HepG2 (cell line): ENCODE measurements around the gene TNNI3K. TPM values are rescaled to one million over a fixed set of nuclear protein-coding genes. Genes with fewer than 3 reads are reported as not detected.
A peak's percentile ranks its signal among the peaks of the same experiment; 100 is the strongest.

Experiments used
- ATAC-seq: fragments of 200-7000 bp; cut with Tn5 transposase; 3 replicates; pipeline ENCODE4 v1.9.1; 2020; ENCODE audit warnings: mild to moderate bottlenecking, moderate library complexity
- BruUV-seq: library from RNA; stranded (reverse); fragments of 400-500 nt; replicated peaks from 2 replicates; lab custom pipeline; 2021; lab: Mats Ljungman, UMichigan
- CTCF ChIA-PET: fragments of 300-600 bp; formaldehyde crosslinking; extraction: SDS; loops from one replicate; lab custom pipeline; 2021; ENCODE audit warnings: low total read pairs, inconsistent platforms, low intra/inter-chr PET ratio; lab: Yijun Ruan, JAX
- POLR2A ChIA-PET: fragments of 350-600 bp; sonication (Branson Sonifier 250); formaldehyde crosslinking; loops from one replicate; lab custom pipeline; 2020; ENCODE audit warnings: antibody characterized with exemption, inconsistent platforms; lab: Yijun Ruan, JAX
- DNase-seq: peaks from one replicate; pipeline ENCODE4 v3.0.0-alpha.2; 2015; ENCODE audit warnings: low spot score
- FAIRE-seq: peaks from 3 replicates; lab custom pipeline; 2011; peaks lifted over from hg19 to GRCh38; lab: Jason Lieb, UNC
- H2AFZ ChIP-seq: one replicate; pipeline ENCODE4 v1.6.1; 2011; ENCODE audit warnings: low read length, inconsistent platforms
- H3K27ac ChIP-seq: fragments of 300-600 bp; 3 replicates; pipeline ENCODE4 v1.8.0; 2011; ENCODE audit warnings: mixed run types, mild to moderate bottlenecking, mixed read lengths, low read length, inconsistent platforms; ENCODE audit not compliant: insufficient read depth; ENCODE audit errors: extremely low read length
- H3K27me3 ChIP-seq, 2 experiments: fragments of 200-600 bp in 1 of 2; 2 replicates in 1 of 2; 3 replicates in 1 of 2; pipeline versions ENCODE4 v1.6.0 to v1.8.0; 2011; ENCODE audit warnings: low read length in 2 of 2, mild to moderate bottlenecking in 2 of 2, moderate library complexity in 2 of 2, inconsistent platforms in 1 of 2; ENCODE audit not compliant: insufficient read depth in 2 of 2, control insufficient read depth in 1 of 2
- H3K36me3 ChIP-seq, 2 experiments: fragments of 200-600 bp in 1 of 2; replicated peaks in 1 of 2; 2 replicates in 1 of 2; 3 replicates in 1 of 2; pipeline versions ENCODE4 v1.5.1 to v1.8.0; 2011; ENCODE audit warnings: low read length in 2 of 2, inconsistent platforms in 1 of 2; ENCODE audit not compliant: insufficient read depth in 2 of 2, control insufficient read depth in 1 of 2
- H3K4me1 ChIP-seq: 2 replicates; pipeline ENCODE4 v1.5.1; 2012; ENCODE audit warnings: low read length, inconsistent platforms; ENCODE audit not compliant: insufficient read depth
- H3K4me2 ChIP-seq: 2 replicates; pipeline ENCODE4 v1.6.0; 2011; ENCODE audit warnings: low read depth, low read length, inconsistent platforms
- H3K4me3 ChIP-seq, 3 experiments: fragments of 200-600 bp in 1 of 3; sonication (generic), shearing (Covaris generic) in 1 of 3; replicated peaks in 1 of 3; 2 replicates each; pipeline ENCODE4 v1.5.1; 2011 to 2016; ENCODE audit warnings: low read length in 3 of 3, inconsistent platforms in 2 of 3, low read depth in 2 of 3, mild to moderate bottlenecking in 2 of 3, control low read depth in 1 of 3, mixed read lengths in 1 of 3; ENCODE audit not compliant: insufficient read depth in 1 of 3
- H3K79me2 ChIP-seq: one replicate; pipeline ENCODE4 v1.6.1; 2011; ENCODE audit warnings: low read length, inconsistent platforms; ENCODE audit not compliant: insufficient read depth
- H3K9ac ChIP-seq: 2 replicates; pipeline ENCODE4 v1.6.0; 2011; ENCODE audit warnings: mild to moderate bottlenecking, low read depth, low read length, inconsistent platforms; ENCODE audit not compliant: insufficient read depth
- H3K9me3 ChIP-seq: 2 replicates; pipeline ENCODE4 v1.5.1; 2012; ENCODE audit warnings: mild to moderate bottlenecking, low read length
- H4K20me1 ChIP-seq: 2 replicates; pipeline ENCODE4 v1.6.0; 2011; ENCODE audit warnings: inconsistent platforms, mild to moderate bottlenecking, low read length, moderate library complexity; ENCODE audit not compliant: insufficient read depth
- KDM6A ChIP-seq: IDR thresholded peaks from 2 replicates; pipeline ENCODE4 v1.6.1; 2016; ENCODE audit warnings: low read depth
- TCF7L2 ChIP-seq: IDR thresholded peaks from 2 replicates; pipeline ENCODE4 v1.6.1; 2011; ENCODE audit warnings: mild to moderate bottlenecking, low read depth, low read length, moderate library complexity
- ZNF672 ChIP-seq: sonication (generic); formaldehyde crosslinking; IDR thresholded peaks from 2 replicates; pipeline ENCODE4 v1.8.1; 2022; ENCODE audit warnings: missing genetic modification reagents
- WGBS: methylation state at CpG from one replicate; pipeline ENCODE4 v1.1.6; 2017; ENCODE audit warnings: low lambda C conversion rate; 5-methylcytosine and 5-hydroxymethylcytosine counted together
- in situ Hi-C: cut with HindIII; loops from 2 replicates; pipeline ENCODE4 v1.10.0; 2017; ENCODE audit warnings: low pct_unique_long_range_greater_than_20kb; ENCODE audit not compliant: extremely low pct_ligation_motif_present
- intact Hi-C: fragments of 100-400 bp; cut with micrococcal nuclease; formaldehyde crosslinking; loops from one replicate; pipeline ENCODE4 v1.10.0; 2022; ENCODE audit not compliant: unreplicated experiment
- polyA plus RNA-seq, 8 experiments: library from polyadenylated mRNA; depleted of rRNA in 3 of 8; stranded (reverse) in 7 of 8; unstranded in 1 of 8; fragments of >200 nt; fragmentation: Illumina TruSeq in 4 of 8; extraction: Trizol in 4 of 8; gene quantifications; 2 replicates each; pipeline versions ENCODE4 v1.2.1 to v1.2.3, GENCODE V29; 2011 to 2016; ENCODE audit warnings: low read depth in 4 of 8, missing spikeins in 1 of 8, mixed read lengths in 1 of 8; ENCODE audit not compliant: insufficient read depth in 1 of 8
- total RNA-seq, 5 experiments: library from RNA; depleted of rRNA; stranded (reverse); fragments of >200 nt; fragmentation: Illumina TruSeq; extraction: Trizol; gene quantifications; 2 replicates each; pipeline ENCODE4 v1.2.3, GENCODE V29; 2016; ENCODE audit warnings: low read depth in 1 of 5
- TF ChIP-seq, protein P1 (sequence below): IDR thresholded peaks from 2 replicates; pipeline ENCODE4 v1.6.1; 2016; ENCODE audit warnings: low read depth, borderline replicate concordance
- TF ChIP-seq, protein P2 (sequence below): sonication (generic); formaldehyde crosslinking; IDR thresholded peaks from 2 replicates; pipeline ENCODE4 v1.4.0; 2020; ENCODE audit warnings: missing genetic modification reagents, borderline replicate concordance
- TF ChIP-seq, protein P3 (sequence below): sonication (generic); formaldehyde crosslinking; IDR thresholded peaks from 2 replicates; pipeline ENCODE4 v1.4.0; 2020; ENCODE audit warnings: missing genetic modification reagents

Gene TNNI3K
- total and polyA plus RNA-seq, 2 of the 13 experiments (the other 11 are each of a cell fraction or from before 2014, with no cell fraction given) = 1.1 TPM; not detected in 1

DNA sequence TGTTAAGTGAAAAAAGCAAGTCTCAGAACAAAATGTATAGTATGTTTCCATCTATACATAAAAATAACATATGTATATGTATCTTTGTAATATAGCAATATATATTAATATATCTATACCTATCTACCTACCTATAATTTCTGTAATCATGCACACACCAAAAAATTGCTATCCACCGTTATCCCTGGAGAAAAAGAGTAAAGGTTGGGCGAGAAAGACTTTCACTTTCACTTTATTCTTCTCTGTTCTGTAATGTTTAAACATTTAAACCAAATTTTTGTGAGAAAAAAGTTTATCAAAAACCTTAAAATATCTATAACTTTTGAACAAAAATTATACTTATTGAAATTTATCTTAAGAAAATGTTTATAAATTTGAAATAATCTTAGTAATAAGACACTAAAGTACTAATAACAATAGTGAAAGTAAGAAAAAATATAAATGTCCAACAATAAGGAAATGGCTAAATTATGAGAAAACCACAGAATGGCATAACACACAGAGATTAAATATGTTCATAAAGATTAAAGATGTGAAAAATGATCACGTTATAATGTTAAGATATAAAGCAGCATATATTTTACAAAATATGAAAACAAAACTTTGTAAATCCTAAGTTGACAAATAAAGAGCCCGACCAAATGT, 351.2 kb downstream of the TNNI3K start:
- ChIA-PET CTCF (no interaction called here), POLR2A (no interaction called here)
- H3K9ac ChIP-seq = no peak overlapping the region
- no peak overlapping the region for H2AFZ ChIP-seq
- H4K20me1 ChIP-seq = no peaks in the 10 kb centered on the region
- BruUV-seq = no TSS peak
- no peak for TF ChIP-seq TCF7L2
- TF ChIP-seq, protein P1, sequence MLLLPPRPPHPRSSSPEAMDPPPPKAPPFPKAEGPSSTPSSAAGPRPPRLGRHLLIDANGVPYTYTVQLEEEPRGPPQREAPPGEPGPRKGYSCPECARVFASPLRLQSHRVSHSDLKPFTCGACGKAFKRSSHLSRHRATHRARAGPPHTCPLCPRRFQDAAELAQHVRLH = no peak
- TF ChIP-seq, protein P2, sequence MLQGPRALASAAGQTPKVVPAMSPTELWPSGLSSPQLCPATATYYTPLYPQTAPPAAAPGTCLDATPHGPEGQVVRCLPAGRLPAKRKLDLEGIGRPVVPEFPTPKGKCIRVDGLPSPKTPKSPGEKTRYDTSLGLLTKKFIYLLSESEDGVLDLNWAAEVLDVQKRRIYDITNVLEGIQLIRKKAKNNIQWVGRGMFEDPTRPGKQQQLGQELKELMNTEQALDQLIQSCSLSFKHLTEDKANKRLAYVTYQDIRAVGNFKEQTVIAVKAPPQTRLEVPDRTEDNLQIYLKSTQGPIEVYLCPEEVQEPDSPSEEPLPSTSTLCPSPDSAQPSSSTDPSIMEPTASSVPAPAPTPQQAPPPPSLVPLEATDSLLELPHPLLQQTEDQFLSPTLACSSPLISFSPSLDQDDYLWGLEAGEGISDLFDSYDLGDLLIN (CRISPR knock-in tag) = no peak
- no peak for TF ChIP-seq ZNF672 (CRISPR knock-in tag)
- TF ChIP-seq KDM6A (CRISPR knock-in tag) = no peak
- TF ChIP-seq, protein P3, sequence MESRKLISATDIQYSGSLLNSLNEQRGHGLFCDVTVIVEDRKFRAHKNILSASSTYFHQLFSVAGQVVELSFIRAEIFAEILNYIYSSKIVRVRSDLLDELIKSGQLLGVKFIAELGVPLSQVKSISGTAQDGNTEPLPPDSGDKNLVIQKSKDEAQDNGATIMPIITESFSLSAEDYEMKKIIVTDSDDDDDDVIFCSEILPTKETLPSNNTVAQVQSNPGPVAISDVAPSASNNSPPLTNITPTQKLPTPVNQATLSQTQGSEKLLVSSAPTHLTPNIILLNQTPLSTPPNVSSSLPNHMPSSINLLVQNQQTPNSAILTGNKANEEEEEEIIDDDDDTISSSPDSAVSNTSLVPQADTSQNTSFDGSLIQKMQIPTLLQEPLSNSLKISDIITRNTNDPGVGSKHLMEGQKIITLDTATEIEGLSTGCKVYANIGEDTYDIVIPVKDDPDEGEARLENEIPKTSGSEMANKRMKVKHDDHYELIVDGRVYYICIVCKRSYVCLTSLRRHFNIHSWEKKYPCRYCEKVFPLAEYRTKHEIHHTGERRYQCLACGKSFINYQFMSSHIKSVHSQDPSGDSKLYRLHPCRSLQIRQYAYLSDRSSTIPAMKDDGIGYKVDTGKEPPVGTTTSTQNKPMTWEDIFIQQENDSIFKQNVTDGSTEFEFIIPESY = no peak
- intact Hi-C loops (no loop called here), in situ Hi-C loops (no loop called here)
- FAIRE-seq = no peak
- no peak for DNase-seq
- H3K9me3 ChIP-seq = no peaks in the 10 kb centered on the region
- ATAC-seq = no peak
- H3K4me1 ChIP-seq = no peaks in the 10 kb centered on the region
- no peaks in the 10 kb centered on the region for H3K79me2 ChIP-seq
- 7% methylated on average over 4 of the region's 4 CpGs for WGBS
- peak overlapping the region; percentile 39; the same call in 1 of the 2 replicates for H3K4me2 ChIP-seq
- H3K27me3 ChIP-seq = peaks cover 0 to 3% of the 10 kb centered on the region in 2 experiments; a peak in 1 of 5 replicates
- H3K4me3 ChIP-seq = peak overlapping the region in 2 of 3 experiments; percentile 16 to 28; a peak in 2 of 6 replicates
- H3K36me3 ChIP-seq = no peaks in the 10 kb centered on the region
- H3K27ac ChIP-seq = no peak overlapping the region
